Karpas-422 (cell line): ENCODE data around the gene GSTM1. TPM values are rescaled to one million over a fixed set of nuclear protein-coding genes. Genes with fewer than 3 reads are reported as not detected.

Experiments used
- DNase-seq: peaks from one replicate; pipeline ENCODE4 v3.0.0-alpha.2; 2015
- H2AFZ ChIP-seq: fragments of 200-600 bp; sonication (generic); 2 replicates; pipeline ENCODE4 v1.6.1; 2014; ENCODE audit warnings: antibody characterized with exemption, low read length, mixed read lengths
- H3K27ac ChIP-seq: fragments of 200-600 bp; sonication (generic); 2 replicates; pipeline ENCODE4 v1.5.1; 2014; ENCODE audit warnings: mild to moderate bottlenecking, low read length, moderate library complexity
- H3K27me3 ChIP-seq: fragments of 200-600 bp; sonication (generic); 2 replicates; pipeline ENCODE4 v1.6.1; 2014; ENCODE audit warnings: low read length, mixed read lengths
- H3K36me3 ChIP-seq: fragments of 200-600 bp; sonication (generic); 2 replicates; pipeline ENCODE4 v1.6.1; 2014; ENCODE audit warnings: low read length, mixed read lengths; ENCODE audit not compliant: insufficient read depth
- H3K4me1 ChIP-seq: fragments of 200-600 bp; sonication (generic); 2 replicates; pipeline ENCODE4 v1.6.1; 2014; ENCODE audit warnings: mild to moderate bottlenecking, low read length, mixed read lengths
- H3K4me2 ChIP-seq: fragments of 200-600 bp; sonication (generic); 2 replicates; pipeline ENCODE4 v1.6.1; 2014; ENCODE audit warnings: low read length, low read depth, mild to moderate bottlenecking; ENCODE audit not compliant: poor library complexity, severe bottlenecking
- H3K4me3 ChIP-seq: fragments of 200-600 bp; sonication (generic); 2 replicates; pipeline ENCODE4 v1.5.1; 2014; ENCODE audit warnings: mild to moderate bottlenecking, antibody characterized with exemption, low read length, mixed read lengths
- H3K79me2 ChIP-seq: fragments of 200-600 bp; sonication (generic); 2 replicates; pipeline ENCODE4 v1.6.1; 2014; ENCODE audit warnings: mild to moderate bottlenecking, low read length, mixed read lengths
- H3K9ac ChIP-seq: fragments of 200-600 bp; sonication (generic); 2 replicates; pipeline ENCODE4 v1.6.0; 2014; ENCODE audit warnings: low read length
- H3K9me2 ChIP-seq: fragments of 200-600 bp; sonication (generic), shearing (Covaris generic); replicated peaks from 2 replicates; pipeline ENCODE4 v1.6.0; 2014; ENCODE audit warnings: mild to moderate bottlenecking, low read length, moderate library complexity; ENCODE audit not compliant: insufficient read depth
- H3K9me3 ChIP-seq: fragments of 300-700, 200-600 bp; sonication (generic); 2 replicates; pipeline ENCODE4 v1.6.1; 2014; ENCODE audit warnings: low read length, mixed read lengths
- H4K20me1 ChIP-seq: fragments of 200-600 bp; sonication (generic); 2 replicates; pipeline ENCODE4 v1.6.1; 2014; ENCODE audit warnings: mild to moderate bottlenecking, antibody characterized with exemption, low read length, low read depth; ENCODE audit not compliant: insufficient read depth
- total RNA-seq: library from RNA; depleted of rRNA; stranded (reverse); fragments of >200 nt; shearing (Covaris generic); gene quantifications from 2 replicates; pipeline ENCODE4 v1.2.3, GENCODE V29; 2014; ENCODE audit warnings: low replicate concordance; rRNA removed

The GSTM1 gene
- total RNA-seq, 1 experiment from 2014 or later, result 14.4 TPM

DNA sequence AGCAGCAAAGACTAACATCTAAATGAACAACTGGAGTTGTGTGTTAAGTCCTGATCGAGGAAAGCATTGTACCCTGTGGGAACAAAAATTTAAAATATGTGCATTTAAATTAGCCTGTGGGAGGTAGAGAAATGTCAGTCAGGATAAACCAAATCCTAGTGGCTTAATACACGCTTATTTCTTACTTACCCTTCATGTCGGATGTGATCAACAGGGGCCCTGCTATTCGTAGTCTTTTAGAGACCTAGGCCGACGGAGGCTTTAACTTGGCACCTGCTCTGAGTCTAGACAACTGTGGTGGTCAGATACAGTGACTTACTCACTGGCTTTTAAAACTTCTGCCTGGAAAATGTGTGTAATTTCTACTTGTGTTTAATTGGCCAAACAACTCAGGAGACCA lies 43.0 kb downstream of the GSTM1 start:
- Histone ChIP-seq H3K27me3 (no peaks in the 10 kb centered on the region), H3K4me2 (no peak overlapping the region), H2AFZ (no peak overlapping the region), H3K27ac (no peak overlapping the region), H3K79me2 (no peaks in the 10 kb centered on the region), H3K9ac (no peak overlapping the region), H3K36me3 (no peaks in the 10 kb centered on the region), H3K4me1 (no peaks in the 10 kb centered on the region), H3K4me3 (no peak overlapping the region), H4K20me1 (no peaks in the 10 kb centered on the region), H3K9me3 (no peaks in the 10 kb centered on the region), H3K9me2 (no peaks in the 10 kb centered on the region)
- DNase-seq, result no peak

DNA sequence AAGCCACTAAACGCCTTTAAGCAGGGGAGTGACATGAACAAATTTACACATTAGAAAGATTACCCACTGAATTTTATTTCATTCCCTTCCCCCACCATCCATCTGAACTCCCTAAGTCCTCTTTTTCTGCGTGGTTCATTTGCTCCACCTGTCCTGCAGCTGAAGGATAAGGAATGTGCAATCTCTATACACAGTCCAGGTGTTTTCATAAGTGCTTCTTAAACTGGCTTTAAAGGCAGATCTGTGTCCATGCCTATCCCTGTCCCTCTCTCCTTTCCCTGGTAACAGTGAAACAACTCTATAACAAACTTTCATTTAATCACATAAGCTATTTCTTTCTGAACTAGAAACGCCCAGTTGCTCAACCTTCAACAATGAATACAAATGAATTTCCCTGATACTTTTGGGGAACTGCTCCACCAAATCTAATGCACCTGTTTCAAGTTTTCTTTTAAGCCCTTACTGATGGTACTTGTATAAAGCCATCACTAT lies 44.8 kb downstream of the GSTM1 start:
- Histone ChIP-seq H3K4me3 (no peak overlapping the region), H3K79me2 (no peaks in the 10 kb centered on the region), H3K9ac (no peak overlapping the region), H4K20me1 (no peaks in the 10 kb centered on the region), H3K36me3 (no peaks in the 10 kb centered on the region), H3K4me2 (no peak overlapping the region), H3K27ac (no peak overlapping the region), H2AFZ (no peak overlapping the region), H3K9me2 (no peaks in the 10 kb centered on the region), H3K4me1 (no peaks in the 10 kb centered on the region), H3K9me3 (no peaks in the 10 kb centered on the region), H3K27me3 (no peaks in the 10 kb centered on the region)
- no peak for DNase-seq

DNA sequence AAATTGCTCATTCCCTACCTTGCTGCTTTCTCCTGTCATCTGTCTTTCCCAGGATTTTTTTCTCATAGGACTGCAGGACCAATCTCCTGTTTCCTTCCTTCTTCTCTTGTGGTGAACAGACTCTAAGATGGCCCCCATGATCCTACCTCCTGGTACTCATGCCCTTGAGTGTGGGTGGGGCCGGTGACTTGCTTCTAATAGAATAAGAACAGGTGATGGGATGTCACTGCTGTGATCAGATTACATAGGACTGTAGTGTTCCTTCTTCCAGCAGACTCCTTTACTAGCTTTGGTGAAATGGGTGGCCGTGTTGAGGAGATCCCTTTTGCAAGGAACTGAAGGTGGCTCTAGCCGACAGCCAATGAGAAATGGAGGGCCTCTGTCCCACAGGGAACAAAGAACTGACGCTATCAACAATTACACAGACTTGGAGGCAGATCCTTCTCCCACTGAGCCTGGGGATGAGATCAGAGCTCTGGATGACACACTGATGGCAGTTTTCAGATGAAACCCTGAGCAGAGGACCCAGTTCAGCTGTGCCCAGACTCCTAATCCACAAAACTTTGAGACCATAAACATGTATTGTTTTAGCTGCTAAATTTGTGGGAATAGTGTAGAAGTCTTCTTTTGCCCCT lies 45.7 kb downstream of the GSTM1 start:
- DNase-seq, result no peak
- Histone ChIP-seq H3K4me3 (no peak overlapping the region), H3K36me3 (no peaks in the 10 kb centered on the region), H3K79me2 (no peaks in the 10 kb centered on the region), H4K20me1 (no peaks in the 10 kb centered on the region), H3K9me3 (no peaks in the 10 kb centered on the region), H3K27me3 (no peaks in the 10 kb centered on the region), H3K4me1 (no peaks in the 10 kb centered on the region), H2AFZ (no peak overlapping the region), H3K27ac (no peak overlapping the region), H3K9ac (no peak overlapping the region), H3K4me2 (no peak overlapping the region), H3K9me2 (no peaks in the 10 kb centered on the region)

DNA sequence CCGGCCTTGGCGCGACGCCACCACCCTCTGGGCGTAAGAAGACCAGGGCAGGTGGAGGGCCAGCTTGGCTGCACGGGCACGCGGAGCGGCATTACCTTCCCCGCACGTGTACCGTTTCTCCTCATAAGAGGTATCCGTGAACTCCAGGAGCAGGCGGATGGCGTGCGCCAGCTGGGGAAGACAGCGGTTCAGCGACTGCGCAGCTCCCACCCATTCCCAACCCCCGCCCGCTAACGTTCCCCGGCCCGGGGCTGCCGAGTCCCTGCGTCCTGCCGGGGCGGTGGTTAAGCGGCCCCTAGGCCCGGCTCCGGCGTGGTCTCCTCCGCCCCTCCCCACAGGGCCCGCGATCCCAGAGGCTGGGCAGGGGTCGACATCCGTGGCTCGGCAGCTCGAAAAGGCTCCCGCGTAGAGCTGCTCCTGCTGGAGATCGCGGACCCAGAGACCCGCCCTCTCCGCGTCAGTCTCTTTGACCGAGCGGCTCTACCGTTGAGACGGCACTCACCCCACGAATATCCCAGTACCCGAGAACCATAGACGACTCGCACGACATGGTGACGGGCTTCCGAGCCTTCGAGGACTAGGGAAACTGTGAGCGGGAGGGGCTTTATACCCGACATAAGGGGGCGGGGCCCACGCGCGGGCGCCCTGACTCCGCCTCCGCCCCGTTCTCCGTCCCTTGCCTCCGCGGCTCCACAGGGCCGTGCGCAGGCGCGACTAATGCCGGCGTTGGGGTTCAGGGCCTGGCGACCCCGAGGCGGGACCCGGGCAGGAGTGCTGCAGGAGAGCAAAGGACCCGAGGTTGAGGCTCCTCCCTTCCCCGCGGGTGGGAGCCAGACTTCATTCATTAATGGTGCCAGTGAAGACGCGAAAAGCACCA lies 52.4 kb downstream of the GSTM1 start:
- Histone ChIP-seq H3K9me2 (no peaks in the 10 kb centered on the region), H3K9ac (no peak overlapping the region), H3K27me3 (no peaks in the 10 kb centered on the region), H3K4me2 (no peak overlapping the region), H4K20me1 (no peaks in the 10 kb centered on the region), H2AFZ (no peak overlapping the region), H3K4me1 (no peaks in the 10 kb centered on the region), H3K4me3 (no peak overlapping the region), H3K36me3 (no peaks in the 10 kb centered on the region), H3K79me2 (no peaks in the 10 kb centered on the region), H3K9me3 (no peaks in the 10 kb centered on the region), H3K27ac (no peak overlapping the region)
- DNase-seq, result no peak

DNA sequence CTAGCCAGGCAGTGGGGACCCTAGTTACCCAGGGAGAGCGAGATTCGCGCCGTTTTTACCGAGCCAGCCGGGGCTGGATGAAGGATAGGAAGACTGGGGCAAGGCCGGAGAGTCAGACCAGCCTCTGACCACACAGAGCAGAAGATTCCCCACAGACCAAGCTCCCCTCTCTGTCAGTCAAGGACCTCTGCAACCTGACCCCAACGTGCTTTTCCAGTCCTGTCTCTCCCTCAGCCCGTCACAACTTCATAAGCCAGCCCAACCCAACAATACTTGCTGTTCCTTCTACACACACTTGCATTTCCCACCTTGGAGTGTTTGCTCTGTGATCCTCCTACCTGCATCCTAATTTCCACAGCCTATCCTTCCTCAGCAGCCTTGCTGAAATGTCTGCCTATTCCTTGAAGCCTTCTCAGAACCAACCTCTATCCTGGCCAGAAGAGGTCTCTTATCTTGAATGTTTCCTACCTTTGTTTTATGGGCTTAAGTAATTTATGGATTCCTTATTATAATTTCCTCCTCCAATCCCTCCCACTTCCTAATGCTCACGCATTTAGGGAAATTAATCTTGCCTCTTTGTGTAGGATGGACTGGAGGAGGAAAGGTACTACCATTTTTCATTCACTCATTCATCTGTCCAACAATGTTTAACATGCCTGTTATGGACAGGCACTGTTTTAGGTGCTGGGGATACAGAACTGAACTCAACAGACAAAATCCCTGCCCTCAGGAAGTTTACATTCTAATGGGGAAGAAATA lies 53.2 kb downstream of the GSTM1 start, which contains the start of gene GSTM3:
Gene GSTM3, minus strand, starts transcription at position 424 of the 759 bp plus-strand sequence. CDS start 751 bp downstream, outside the sequence.
- no peak for DNase-seq
- H3K4me3 ChIP-seq, result no peak within 1 kb of the TSS
- H3K27me3 ChIP-seq, result no peaks in the 10 kb centered on the region
- no peaks in the 10 kb centered on the region for H4K20me1 ChIP-seq
- H3K36me3 ChIP-seq, result no peaks in the 10 kb centered on the region
- no peak within 1 kb of the TSS for H2AFZ ChIP-seq
- H3K9ac ChIP-seq, result no peak within 1 kb of the TSS
- no peak within 1 kb of the TSS for H3K4me2 ChIP-seq
- no peaks in the 10 kb centered on the region for H3K9me3 ChIP-seq
- no peaks in the 10 kb centered on the region for H3K9me2 ChIP-seq
- no peak within 1 kb of the TSS for H3K27ac ChIP-seq
- H3K4me1 ChIP-seq, result no peaks in the 10 kb centered on the region
- H3K79me2 ChIP-seq, result no peaks in the 10 kb centered on the region

Other genes with a start within 250 kb of the GSTM1 start
- gene SYPL2, start 221.3 kb upstream of the GSTM1 start, total RNA-seq, result not detected in 2 replicates
- 3.5 and 5.7 TPM in 2 replicates for gene ATXN7L2, start 203.9 kb upstream of the GSTM1 start, total RNA-seq
- gene CYB561D1, start 193.7 kb upstream of the GSTM1 start, total RNA-seq, result 6.2 and 7.1 TPM in 2 replicates
- gene AMIGO1, start 178.1 kb upstream of the GSTM1 start, total RNA-seq, result 0.37 and 1.1 TPM in 2 replicates
- not detected in 2 replicates for gene GPR61, start 147.9 kb upstream of the GSTM1 start, total RNA-seq
- gene GNAI3, start 139.2 kb upstream of the GSTM1 start, total RNA-seq, result 7.6 and 12.6 TPM in 2 replicates
- gene GNAT2, start 68.2 kb upstream of the GSTM1 start, total RNA-seq, result not detected in 2 replicates
- 72.3 and 131 TPM in 2 replicates for gene AMPD2, start 68.0 kb upstream of the GSTM1 start, total RNA-seq
- gene GSTM4, start 31.7 kb upstream of the GSTM1 start, total RNA-seq, result 7.7 and 10.0 TPM in 2 replicates
- gene GSTM2, start 19.8 kb upstream of the GSTM1 start, total RNA-seq, result 6.2 and 7.3 TPM in 2 replicates
- not detected in 2 replicates for gene GSTM5, start 24.4 kb downstream of the GSTM1 start, total RNA-seq
- gene GSTM3, start 53.2 kb downstream of the GSTM1 start, total RNA-seq, result not detected in 2 replicates
- not detected in 2 replicates for gene EPS8L3, start 76.1 kb downstream of the GSTM1 start, total RNA-seq
- 0.07 and 0.29 TPM in 2 replicates for gene CSF1, start 223.0 kb downstream of the GSTM1 start, total RNA-seq